GM12878 (cell line): ENCODE measurements around the gene ALKBH8. TPM values are rescaled to one million over a fixed set of nuclear protein-coding genes. Genes with fewer than 3 reads are reported as not detected.

ENCODE experiments used
- E4F1 ChIP-seq: fragments of 450-650 bp; IDR thresholded peaks from 2 replicates; pipeline ENCODE4 v1.6.1; 2018; ENCODE audit warnings: borderline replicate concordance, mild to moderate bottlenecking; ENCODE audit not compliant: partially characterized antibody
- NFXL1 ChIP-seq: fragments of 450-650 bp; IDR thresholded peaks from 2 replicates; pipeline ENCODE4 v1.6.1; 2017; ENCODE audit warnings: antibody characterized with exemption, mild to moderate bottlenecking, borderline replicate concordance
- PAX5 ChIP-seq: IDR thresholded peaks from 2 replicates; pipeline ENCODE4 v1.6.1; 2011; ENCODE audit warnings: low read depth, low read length, borderline replicate concordance
- PRDM15 ChIP-seq: fragments of 450-650 bp; formaldehyde crosslinking; IDR thresholded peaks from 2 replicates; pipeline ENCODE4 v1.4.0; 2020; ENCODE audit warnings: mild to moderate bottlenecking, moderate library complexity
- SMAD1 ChIP-seq: fragments of 450-650 bp; IDR thresholded peaks from 2 replicates; pipeline ENCODE4 v1.6.1; 2018; ENCODE audit warnings: mild to moderate bottlenecking, low read depth; ENCODE audit not compliant: partially characterized antibody
- SMAD5 ChIP-seq: IDR thresholded peaks from 2 replicates; pipeline ENCODE4 v1.6.1; 2016; ENCODE audit warnings: antibody characterized with exemption, low read depth
- SMC3 ChIP-seq: IDR thresholded peaks from 2 replicates; pipeline ENCODE4 v1.6.1; 2011; ENCODE audit warnings: low read length, improper control_type of control experiment, borderline replicate concordance
- SREBF1 ChIP-seq: IDR thresholded peaks from 2 replicates; pipeline ENCODE4 v1.6.1; 2012; ENCODE audit warnings: mild to moderate bottlenecking, low read length
- STAT1 ChIP-seq: fragments of 450-650 bp; conservative IDR thresholded peaks from 2 replicates; pipeline ENCODE4 v1.6.1; 2014; ENCODE audit warnings: antibody characterized with exemption, mild to moderate bottlenecking
- SUPT20H ChIP-seq: IDR thresholded peaks from 2 replicates; pipeline ENCODE4 v1.6.1; 2011; ENCODE audit warnings: low read depth, mild to moderate bottlenecking, low read length, moderate library complexity, borderline replicate concordance; ENCODE audit not compliant: control insufficient read depth
- ZBTB11 ChIP-seq: fragments of 450-650 bp; formaldehyde crosslinking; IDR thresholded peaks from 2 replicates; pipeline ENCODE4 v1.5.0; 2022; ENCODE audit warnings: mild to moderate bottlenecking, missing genetic modification characterization
- ZNF207 ChIP-seq: fragments of 450-650 bp; IDR thresholded peaks from 2 replicates; pipeline ENCODE4 v1.6.1; 2014; ENCODE audit warnings: antibody characterized with exemption, mild to moderate bottlenecking, borderline replicate concordance
- polyA plus RNA-seq, 11 experiments: library from polyadenylated mRNA; depleted of rRNA in 4 of 11; unstranded in 6 of 11; stranded (reverse) in 5 of 11; fragments of >200 nt; fragmentation: Nextera tagmentation in 4 of 11; fragmentation: Illumina TruSeq in 1 of 11; extraction: Ambion mirVana in 4 of 11; extraction: Trizol in 1 of 11; gene quantifications; 1 replicate in 1 of 11; 2 replicates in 10 of 11; pipeline versions ENCODE4 v1.2.1 to v1.2.3, GENCODE V29; 2011 to 2016; ENCODE audit warnings: inconsistent platforms in 2 of 11, missing spikeins in 2 of 11, low read depth in 1 of 11
- total RNA-seq, 4 experiments: library from RNA; depleted of rRNA in 3 of 4; stranded (reverse); fragments of >200 nt in 3 of 4; fragmentation: Illumina TruSeq in 1 of 4; extraction: Trizol in 1 of 4; gene quantifications; 2 replicates each; pipeline versions ENCODE4 v1.2.1 to v1.2.3, GENCODE V29; 2013 to 2021

The ALKBH8 gene
- total and polyA plus RNA-seq, 10 of the 15 experiments (the other 5 are each of a cell fraction or from before 2014, with no cell fraction given), result 4.6 to 13.1 (median 9.5) TPM

GRCh38 chr11:107563702-107564101 is 1.8 kb downstream of the ALKBH8 start (continued):
- TF ChIP-seq NFXL1 (no peak), SMAD5 (no peak), ZNF207 (no peak), PAX5 (no peak), SMAD1 (no peak), SREBF1 (no peak), STAT1 (no peak), SUPT20H (no peak), ZBTB11 (CRISPR knock-in tag) (no peak), SMC3 (peak; percentile 57; the same call in 1 of the 2 replicates), E4F1 (no peak), PRDM15 (no peak)
